ENCODE data around the gene SMIM1.

Gene SMIM1

DNA sequence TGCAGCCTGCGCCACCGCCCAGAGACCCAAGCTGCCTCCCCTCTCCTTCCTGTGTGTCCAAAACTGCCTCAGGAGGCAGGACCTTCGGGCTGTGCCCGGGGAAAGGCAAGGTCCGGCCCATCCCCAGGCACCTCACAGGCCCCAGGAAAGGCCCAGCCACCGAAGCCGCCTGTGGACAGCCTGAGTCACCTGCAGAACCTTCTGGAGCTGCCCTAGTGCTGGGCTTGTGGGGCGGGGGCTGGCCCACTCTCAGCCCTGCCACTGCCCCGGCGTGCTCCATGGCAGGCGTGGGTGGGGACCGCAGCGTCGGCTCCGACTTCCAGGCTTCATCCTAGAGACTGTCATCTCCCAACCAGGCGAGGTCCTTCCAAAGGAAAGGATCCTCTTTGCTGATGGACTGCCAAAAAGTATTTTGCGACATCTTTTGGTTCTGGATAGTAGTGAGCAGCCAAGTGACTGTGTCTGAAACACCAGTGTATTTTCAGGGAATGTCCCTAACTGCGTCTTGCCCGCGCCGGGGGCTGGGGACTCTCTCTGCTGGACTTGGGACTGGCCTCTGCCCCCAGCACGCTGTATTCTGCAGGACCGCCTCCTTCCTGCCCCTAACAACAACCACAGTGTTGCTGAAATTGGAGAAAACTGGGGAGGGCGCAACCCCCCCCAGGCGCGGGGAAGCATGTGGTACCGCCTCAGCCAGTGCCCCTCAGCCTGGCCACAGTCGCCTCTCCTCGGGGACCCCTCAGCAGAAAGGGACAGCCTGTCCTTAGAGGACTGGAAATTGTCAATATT is 39.3 kb upstream of the SMIM1 start:
- no peak for TF ChIP-seq CTCF (IDR thresholded peaks at IDR 0.05; ENCODE audit: low read depth, low read length, missing control alignments)
- DNase-seq (ENCODE audit: extremely low read depth, low read depth): no peak
- H3K4me3 ChIP-seq (replicated peaks; ENCODE audit: low read depth, low read length): no peak overlapping the region

DNA sequence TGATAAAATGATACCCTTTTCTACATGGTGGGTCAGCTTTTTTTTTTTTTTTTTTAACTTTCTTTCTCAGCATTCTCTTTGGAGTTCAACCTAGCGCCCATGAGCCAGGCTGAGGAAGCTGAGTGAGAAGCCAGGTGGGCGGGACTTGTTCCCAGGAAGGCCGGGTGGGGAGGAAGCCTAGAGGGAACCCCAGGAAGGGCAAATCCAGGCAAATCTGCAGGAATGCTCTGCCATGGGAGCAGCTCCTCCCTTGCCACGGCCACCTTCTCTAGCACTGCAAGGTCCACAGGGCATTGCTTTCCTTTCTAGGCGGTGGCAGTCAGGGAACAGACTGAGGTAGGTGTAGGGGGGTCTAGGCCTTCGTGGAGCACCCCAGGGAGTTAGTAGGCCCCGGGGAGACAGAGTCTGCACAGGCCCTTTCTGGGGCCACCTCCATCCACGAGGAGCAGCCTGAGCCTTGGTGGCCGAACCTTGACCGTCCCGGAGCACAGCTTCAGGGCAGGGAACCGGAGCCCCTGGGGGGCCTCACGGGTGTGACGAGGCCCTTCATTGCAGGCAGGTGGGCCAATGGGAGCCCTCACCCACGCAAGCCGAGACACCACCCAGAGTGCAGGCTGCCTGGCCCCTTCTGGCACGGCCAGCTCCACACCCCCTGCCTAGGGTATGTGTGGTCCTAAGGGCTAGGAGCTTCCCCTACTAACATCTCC is 38.5 kb upstream of the SMIM1 start:
- TF ChIP-seq CTCF (IDR thresholded peaks at IDR 0.05; ENCODE audit: low read depth, low read length, missing control alignments): no peak
- DNase-seq (ENCODE audit: extremely low read depth, low read depth): no peak
- H3K4me3 ChIP-seq (replicated peaks; ENCODE audit: low read depth, low read length): no peak overlapping the region

- H3K4me3 ChIP-seq (replicated peaks; ENCODE audit: low read depth, low read length): no peak overlapping the region
- no peak for TF ChIP-seq CTCF (IDR thresholded peaks at IDR 0.05; ENCODE audit: low read depth, low read length, missing control alignments)
- DNase-seq (ENCODE audit: extremely low read depth, low read depth): no peak
Measured at GRCh38 chr1:3734602-3735001, 37.9 kb upstream of the SMIM1 start.

- H3K4me3 ChIP-seq (replicated peaks; ENCODE audit: low read depth, low read length): no peak overlapping the region
- DNase-seq (ENCODE audit: extremely low read depth, low read depth): no peak
- no peak for TF ChIP-seq CTCF (IDR thresholded peaks at IDR 0.05; ENCODE audit: low read depth, low read length, missing control alignments)
Measured at GRCh38 chr1:3735027-3735681, 37.4 kb upstream of the SMIM1 start.

- H3K4me3 ChIP-seq (replicated peaks; ENCODE audit: low read depth, low read length): no peak overlapping the region
- no peak for DNase-seq (ENCODE audit: extremely low read depth, low read depth)
- TF ChIP-seq CTCF (IDR thresholded peaks at IDR 0.05; ENCODE audit: low read depth, low read length, missing control alignments): no peak
Measured at GRCh38 chr1:3735688-3736087, 36.9 kb upstream of the SMIM1 start.

DNA sequence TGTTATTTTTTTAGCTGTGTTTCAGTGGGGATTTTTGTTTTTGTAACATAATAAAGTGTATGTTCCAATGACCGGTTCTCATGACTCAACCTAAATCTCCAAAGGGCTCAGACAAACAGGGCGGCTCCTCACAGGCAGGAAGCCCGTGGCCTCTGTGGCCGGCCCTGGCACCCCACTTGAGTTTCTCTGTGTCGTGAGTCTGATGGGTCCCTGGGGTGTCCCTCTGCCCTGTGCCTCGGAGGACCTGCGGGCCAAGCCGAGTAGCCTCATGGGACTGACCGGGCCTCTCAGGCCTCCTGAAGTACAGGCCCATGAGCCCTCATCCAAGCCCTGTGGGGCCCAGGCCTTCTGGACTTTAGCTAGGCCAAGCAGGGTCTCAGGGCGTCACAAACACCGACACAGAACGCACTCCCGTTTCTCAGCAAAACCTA is 36.4 kb upstream of the SMIM1 start:
- no peak for TF ChIP-seq CTCF (IDR thresholded peaks at IDR 0.05; ENCODE audit: low read depth, low read length, missing control alignments)

More for the DNA sequence above, 36.4 kb upstream of the SMIM1 start:
- no peak for DNase-seq (ENCODE audit: extremely low read depth, low read depth)
- no peak overlapping the region for H3K4me3 ChIP-seq (replicated peaks; ENCODE audit: low read depth, low read length)

Data from HFF-Myc (cell line).